Body of pancreas (tissue), 4 donors: ENCODE data around the gene ANKS1A. TPM values are rescaled to one million over a fixed set of nuclear protein-coding genes. Genes with fewer than 3 reads are reported as not detected.

ENCODE experiments used
- ATAC-seq: fragments of 150-250 bp; one replicate; pipeline ENCODE4 v1.9.1; 2016
- DNase-seq, 4 donors: peaks; one replicate each; pipeline ENCODE4 v3.0.0-alpha.2; 2019
- H3K27ac ChIP-seq, 4 donors: fragments of 200-600 bp; sonication (generic); 1 replicate in 3 of 4; 2 replicates in 1 of 4; pipeline versions ENCODE4 v1.5.1 to v1.6.1; 2016 to 2019; ENCODE audit warnings: mild to moderate bottlenecking in 1 of 4, mixed read lengths in 1 of 4, moderate library complexity in 1 of 4
- H3K27me3 ChIP-seq, 2 donors: fragments of 200-600 bp; sonication (generic); one replicate each; pipeline ENCODE4 v1.6.0; 2016; ENCODE audit warnings: mild to moderate bottlenecking in 1 of 2
- H3K36me3 ChIP-seq, 2 donors: fragments of 200-600 bp; sonication (generic); replicated peaks in 1 of 2; 2 replicates each; pipeline ENCODE4 v1.5.1; 2016; ENCODE audit warnings: low read depth in 2 of 2; ENCODE audit not compliant: insufficient read depth in 1 of 2
- H3K4me1 ChIP-seq: fragments of 200-600 bp; sonication (generic); one replicate; pipeline ENCODE4 v1.6.0; 2016
- H3K4me3 ChIP-seq, 2 donors: fragments of 200-600 bp; sonication (generic); 1 replicate in 1 of 2; 2 replicates in 1 of 2; pipeline ENCODE4 v1.5.1; 2016 to 2019
- H3K9me3 ChIP-seq, 3 donors: fragments of 200-600 bp; sonication (generic); 1 replicate in 2 of 3; 2 replicates in 1 of 3; pipeline ENCODE4 v1.5.1; 2016
- CTCF ChIP-seq, 7 experiments: fragments of 450-650 bp in 4 of 7; fragments of 200-600 bp in 3 of 7; sonication (generic) in 3 of 7; IDR thresholded peaks; one replicate each; pipeline ENCODE4 v1.5.1; 2016 to 2019; ENCODE audit warnings: antibody characterized with exemption in 7 of 7
- POLR2A ChIP-seq, 3 donors: fragments of 450-650 bp; IDR thresholded peaks; one replicate each; pipeline ENCODE4 v1.6.1; 2016; ENCODE audit warnings: antibody characterized with exemption in 3 of 3, mild to moderate bottlenecking in 2 of 3
- WGBS, 2 donors: methylation state at CpG; one replicate each; pipeline ENCODE4 v1.1.5; 2017; 5-methylcytosine and 5-hydroxymethylcytosine counted together
- intact Hi-C: fragments of 100-400 bp; cut with DNase I; formaldehyde crosslinking; loops from one replicate; pipeline ENCODE4 v1.15.1; 2023
- total RNA-seq, 2 donors: library from RNA; depleted of rRNA; stranded (reverse); fragments of >200 nt; gene quantifications; one replicate each; pipeline ENCODE4 v1.1.0, GENCODE V29; 2016

The ANKS1A gene
- total RNA-seq, 2 donors from 2014 or later = 14.3 to 17.1 TPM

GRCh38 chr6:34852406-34853085, 36.5 kb upstream of the ANKS1A start:
- no peak for TF ChIP-seq CTCF (IDR thresholded peaks at IDR 0.05)
- TF ChIP-seq POLR2A (IDR thresholded peaks at IDR 0.05) = no peak
- WGBS, 2 donors = 83 to 90% methylated on average over 3 to 4 of the region's 4 CpGs
- Histone ChIP-seq H3K36me3 (peaks cover 5 to 18% of the 10 kb centered on the region in 2 donors), H3K4me3 (no peak overlapping the region), H3K27me3 (no peaks in the 10 kb centered on the region), H3K27ac (no peak overlapping the region), H3K4me1 (no peaks in the 10 kb centered on the region), H3K9me3 (no peaks in the 10 kb centered on the region)
- DNase-seq = no peak
- intact Hi-C loops = no loop called here
- no peak for ATAC-seq

- H3K4me1 ChIP-seq = no peaks in the 10 kb centered on the region
- H3K27ac ChIP-seq = no peak overlapping the region
- no peak overlapping the region for H3K4me3 ChIP-seq
- no peaks in the 10 kb centered on the region for H3K9me3 ChIP-seq
- ATAC-seq (no peak), DNase-seq (no peak)
- intact Hi-C loops = no loop called here
- peaks cover 13 to 42% of the 10 kb centered on the region in 2 donors for H3K36me3 ChIP-seq
- 79 to 85% methylated on average over 7 of the region's 7 CpGs for WGBS, 2 donors
- TF ChIP-seq CTCF (IDR thresholded peaks at IDR 0.05) (no peak), POLR2A (IDR thresholded peaks at IDR 0.05) (no peak)
- H3K27me3 ChIP-seq = no peaks in the 10 kb centered on the region
These were observed 33.6 kb upstream of the ANKS1A start for GRCh38 chr6:34855463-34855862.

GRCh38 chr6:34858681-34859080, 30.4 kb upstream of the ANKS1A start:
- no peak for TF ChIP-seq CTCF (IDR thresholded peaks at IDR 0.05)
- TF ChIP-seq POLR2A (IDR thresholded peaks at IDR 0.05) = no peak
- no peak overlapping the region for H3K27ac ChIP-seq
- no peaks in the 10 kb centered on the region for H3K9me3 ChIP-seq
- H3K4me3 ChIP-seq = no peak overlapping the region
- ATAC-seq = no peak
- H3K4me1 ChIP-seq = no peaks in the 10 kb centered on the region
- 83 to 100% methylated on average over 1 to 7 of the region's 7 CpGs for WGBS, 2 donors
- H3K36me3 ChIP-seq = peaks cover 13 to 42% of the 10 kb centered on the region in 2 donors
- no peak for DNase-seq
- intact Hi-C loops = no loop called here
- H3K27me3 ChIP-seq = no peaks in the 10 kb centered on the region

GRCh38 chr6:34859951-34860350, 29.1 kb upstream of the ANKS1A start:
- peaks cover 13 to 41% of the 10 kb centered on the region in 2 donors for H3K36me3 ChIP-seq
- DNase-seq (no peak), ATAC-seq (no peak)
- H3K9me3 ChIP-seq = no peaks in the 10 kb centered on the region
- TF ChIP-seq POLR2A (IDR thresholded peaks at IDR 0.05) (no peak), CTCF (IDR thresholded peaks at IDR 0.05) (no peak)
- 76 to 88% methylated on average over 4 of the region's 4 CpGs for WGBS, 2 donors
- H3K4me1 ChIP-seq = no peaks in the 10 kb centered on the region
- intact Hi-C loops = no loop called here
- H3K27ac ChIP-seq = no peak overlapping the region
- H3K4me3 ChIP-seq = no peak overlapping the region
- no peaks in the 10 kb centered on the region for H3K27me3 ChIP-seq

GRCh38 chr6:34860776-34861175, 28.3 kb upstream of the ANKS1A start:
- WGBS, 2 donors = 85 to 90% methylated on average over 1 of the region's 1 CpG
- DNase-seq (no peak), ATAC-seq (no peak)
- Histone ChIP-seq H3K9me3 (no peaks in the 10 kb centered on the region), H3K27me3 (no peaks in the 10 kb centered on the region), H3K4me1 (no peaks in the 10 kb centered on the region), H3K27ac (no peak overlapping the region), H3K4me3 (no peak overlapping the region), H3K36me3 (peaks cover 13 to 40% of the 10 kb centered on the region in 2 donors)
- TF ChIP-seq CTCF (IDR thresholded peaks at IDR 0.05) = no peak
- no peak for TF ChIP-seq POLR2A (IDR thresholded peaks at IDR 0.05)
- intact Hi-C loops = no loop called here
